HepG2 (cell line): ENCODE results near the gene ATM. TPM values are rescaled to one million over a fixed set of nuclear protein-coding genes. Genes with fewer than 3 reads are reported as not detected.

Source experiments
- ATAC-seq: fragments of 200-7000 bp; cut with Tn5 transposase; 3 replicates; pipeline ENCODE4 v1.9.1; 2020; ENCODE audit warnings: mild to moderate bottlenecking, moderate library complexity
- BruUV-seq: library from RNA; stranded (reverse); fragments of 400-500 nt; replicated peaks from 2 replicates; lab custom pipeline; 2021; lab: Mats Ljungman, UMichigan
- CTCF ChIA-PET: fragments of 300-600 bp; formaldehyde crosslinking; extraction: SDS; loops from one replicate; lab custom pipeline; 2021; ENCODE audit warnings: low total read pairs, inconsistent platforms, low intra/inter-chr PET ratio; lab: Yijun Ruan, JAX
- POLR2A ChIA-PET: fragments of 350-600 bp; sonication (Branson Sonifier 250); formaldehyde crosslinking; loops from one replicate; lab custom pipeline; 2020; ENCODE audit warnings: antibody characterized with exemption, inconsistent platforms; lab: Yijun Ruan, JAX
- DNase-seq: peaks from one replicate; pipeline ENCODE4 v3.0.0-alpha.2; 2015; ENCODE audit warnings: low spot score
- FAIRE-seq: peaks from 3 replicates; lab custom pipeline; 2011; peaks lifted over from hg19 to GRCh38; lab: Jason Lieb, UNC
- H2AFZ ChIP-seq: one replicate; pipeline ENCODE4 v1.6.1; 2011; ENCODE audit warnings: low read length, inconsistent platforms
- H3K27ac ChIP-seq: fragments of 300-600 bp; 3 replicates; pipeline ENCODE4 v1.8.0; 2011; ENCODE audit warnings: mixed run types, mild to moderate bottlenecking, mixed read lengths, low read length, inconsistent platforms; ENCODE audit not compliant: insufficient read depth; ENCODE audit errors: extremely low read length
- H3K27me3 ChIP-seq, 2 experiments: fragments of 200-600 bp in 1 of 2; 2 replicates in 1 of 2; 3 replicates in 1 of 2; pipeline versions ENCODE4 v1.6.0 to v1.8.0; 2011; ENCODE audit warnings: low read length in 2 of 2, mild to moderate bottlenecking in 2 of 2, moderate library complexity in 2 of 2, inconsistent platforms in 1 of 2; ENCODE audit not compliant: insufficient read depth in 2 of 2, control insufficient read depth in 1 of 2
- H3K36me3 ChIP-seq, 2 experiments: fragments of 200-600 bp in 1 of 2; replicated peaks in 1 of 2; 2 replicates in 1 of 2; 3 replicates in 1 of 2; pipeline versions ENCODE4 v1.5.1 to v1.8.0; 2011; ENCODE audit warnings: low read length in 2 of 2, inconsistent platforms in 1 of 2; ENCODE audit not compliant: insufficient read depth in 2 of 2, control insufficient read depth in 1 of 2
- H3K4me1 ChIP-seq: 2 replicates; pipeline ENCODE4 v1.5.1; 2012; ENCODE audit warnings: low read length, inconsistent platforms; ENCODE audit not compliant: insufficient read depth
- H3K4me2 ChIP-seq: 2 replicates; pipeline ENCODE4 v1.6.0; 2011; ENCODE audit warnings: low read depth, low read length, inconsistent platforms
- H3K4me3 ChIP-seq, 3 experiments: fragments of 200-600 bp in 1 of 3; sonication (generic), shearing (Covaris generic) in 1 of 3; replicated peaks in 1 of 3; 2 replicates each; pipeline ENCODE4 v1.5.1; 2011 to 2016; ENCODE audit warnings: low read length in 3 of 3, inconsistent platforms in 2 of 3, low read depth in 2 of 3, mild to moderate bottlenecking in 2 of 3, control low read depth in 1 of 3, mixed read lengths in 1 of 3; ENCODE audit not compliant: insufficient read depth in 1 of 3
- H3K79me2 ChIP-seq: one replicate; pipeline ENCODE4 v1.6.1; 2011; ENCODE audit warnings: low read length, inconsistent platforms; ENCODE audit not compliant: insufficient read depth
- H3K9ac ChIP-seq: 2 replicates; pipeline ENCODE4 v1.6.0; 2011; ENCODE audit warnings: mild to moderate bottlenecking, low read depth, low read length, inconsistent platforms; ENCODE audit not compliant: insufficient read depth
- H3K9me3 ChIP-seq: 2 replicates; pipeline ENCODE4 v1.5.1; 2012; ENCODE audit warnings: mild to moderate bottlenecking, low read length
- H4K20me1 ChIP-seq: 2 replicates; pipeline ENCODE4 v1.6.0; 2011; ENCODE audit warnings: inconsistent platforms, mild to moderate bottlenecking, low read length, moderate library complexity; ENCODE audit not compliant: insufficient read depth
- ATF7 ChIP-seq, 2 experiments: fragments of 450-650 bp in 1 of 2; sonication (generic) in 1 of 2; formaldehyde crosslinking in 1 of 2; IDR thresholded peaks; 2 replicates each; pipeline versions ENCODE4 v1.4.0 to v1.6.1; 2016 to 2020; ENCODE audit warnings: antibody characterized with exemption in 1 of 2, mild to moderate bottlenecking in 1 of 2, missing genetic modification reagents in 1 of 2
- CREB1 ChIP-seq, 2 experiments: fragments of 450-650 bp in 1 of 2; IDR thresholded peaks; 2 replicates each; pipeline ENCODE4 v1.6.1; 2016 to 2017; ENCODE audit warnings: control low read depth in 1 of 2, mild to moderate bottlenecking in 1 of 2, missing compliant biosample characterization in 1 of 2, missing genetic modification characterization in 1 of 2
- KLF6 ChIP-seq: IDR thresholded peaks from 2 replicates; pipeline ENCODE4 v1.8.0; 2016; ENCODE audit warnings: missing biosample characterization, missing genetic modification reagents
- SSRP1 ChIP-seq: IDR thresholded peaks from 2 replicates; pipeline ENCODE4 v1.6.1; 2016; ENCODE audit warnings: control low read depth
- ZNF33A ChIP-seq: sonication (generic); formaldehyde crosslinking; IDR thresholded peaks from 2 replicates; pipeline ENCODE4 v1.5.1; 2020; ENCODE audit warnings: missing genetic modification reagents, mild to moderate bottlenecking, moderate library complexity, borderline replicate concordance
- ZNF33B ChIP-seq: sonication (generic); formaldehyde crosslinking; IDR thresholded peaks from 2 replicates; pipeline ENCODE4 v1.5.1; 2020; ENCODE audit warnings: mild to moderate bottlenecking, missing genetic modification reagents
- WGBS: methylation state at CpG from one replicate; pipeline ENCODE4 v1.1.6; 2017; ENCODE audit warnings: low lambda C conversion rate; 5-methylcytosine and 5-hydroxymethylcytosine counted together
- in situ Hi-C: cut with HindIII; loops from 2 replicates; pipeline ENCODE4 v1.10.0; 2017; ENCODE audit warnings: low pct_unique_long_range_greater_than_20kb; ENCODE audit not compliant: extremely low pct_ligation_motif_present
- intact Hi-C: fragments of 100-400 bp; cut with micrococcal nuclease; formaldehyde crosslinking; loops from one replicate; pipeline ENCODE4 v1.10.0; 2022; ENCODE audit not compliant: unreplicated experiment
- polyA plus RNA-seq, 8 experiments: library from polyadenylated mRNA; depleted of rRNA in 3 of 8; stranded (reverse) in 7 of 8; unstranded in 1 of 8; fragments of >200 nt; fragmentation: Illumina TruSeq in 4 of 8; extraction: Trizol in 4 of 8; gene quantifications; 2 replicates each; pipeline versions ENCODE4 v1.2.1 to v1.2.3, GENCODE V29; 2011 to 2016; ENCODE audit warnings: low read depth in 4 of 8, missing spikeins in 1 of 8, mixed read lengths in 1 of 8; ENCODE audit not compliant: insufficient read depth in 1 of 8
- total RNA-seq, 5 experiments: library from RNA; depleted of rRNA; stranded (reverse); fragments of >200 nt; fragmentation: Illumina TruSeq; extraction: Trizol; gene quantifications; 2 replicates each; pipeline ENCODE4 v1.2.3, GENCODE V29; 2016; ENCODE audit warnings: low read depth in 1 of 5
- TF ChIP-seq, protein P1 (sequence below): sonication (generic); formaldehyde crosslinking; conservative IDR thresholded peaks from 2 replicates; pipeline ENCODE4 v1.8.0; 2022; ENCODE audit warnings: low read depth, missing genetic modification reagents

ATM gene
- total and polyA plus RNA-seq, 2 of the 13 experiments (the other 11 are each of a cell fraction or from before 2014, with no cell fraction given): 40.0 to 71.6 TPM

DNA sequence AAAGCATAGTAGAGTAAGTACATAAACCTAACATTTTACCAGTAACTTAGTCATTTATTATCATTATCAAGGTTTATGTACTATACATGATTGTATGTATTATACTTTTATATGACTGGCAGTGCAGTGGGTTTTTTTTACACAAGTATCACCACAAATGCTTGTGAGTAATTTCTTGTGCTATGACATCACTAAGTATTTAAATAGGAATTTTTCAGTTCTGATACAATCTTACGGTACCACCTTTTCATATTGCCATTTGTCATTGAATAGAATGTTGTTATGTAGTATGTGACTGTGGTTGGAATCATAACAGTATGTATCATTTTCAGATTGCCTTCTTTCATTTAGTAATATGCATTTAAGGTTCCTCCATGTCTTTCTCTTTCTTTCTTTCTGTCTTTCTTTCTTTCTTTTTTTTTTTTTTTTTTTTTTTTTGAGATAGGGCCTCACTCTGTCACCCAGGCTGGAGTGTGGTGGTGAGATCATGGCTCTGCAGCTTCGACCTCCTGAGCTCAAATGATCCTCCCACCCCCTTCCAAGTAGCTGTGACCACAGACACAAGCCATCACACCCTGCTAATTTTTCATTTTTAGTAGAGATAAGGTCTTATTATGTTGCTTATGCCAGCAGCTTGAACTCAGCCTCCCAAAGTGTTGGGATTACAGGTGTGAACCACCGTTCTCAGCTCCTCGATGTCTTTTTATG lies 18.6 kb downstream of the ATM start:
- no peak for FAIRE-seq
- no peaks in the 10 kb centered on the region for H4K20me1 ChIP-seq
- WGBS: 97% methylated on average over 4 of the region's 4 CpGs
- H3K27me3 ChIP-seq: no peaks in the 10 kb centered on the region
- no peaks in the 10 kb centered on the region for H3K79me2 ChIP-seq
- in situ Hi-C loops: no loop called here
- ChIA-PET CTCF (no interaction called here), POLR2A (interaction anchor here (1.0 kb wide), 1 partner anchor 19 kb away, joined by 5 read pairs; the partner anchor contains the start of genes ATM and NPAT)
- peaks cover 5 to 28% of the 10 kb centered on the region in 2 experiments; a peak in 4 of 5 replicates for H3K36me3 ChIP-seq
- H3K4me1 ChIP-seq: peaks cover 19% of the 10 kb centered on the region
- TF ChIP-seq KLF6: no peak
- TF ChIP-seq ZNF33A (CRISPR knock-in tag): no peak
- TF ChIP-seq ATF7 (IDR thresholded peaks at IDR 0.05): peak; percentile 45; the same call in 1 of the 2 replicates
- TF ChIP-seq ATF7 (CRISPR knock-in tag; IDR thresholded peaks at IDR 0.05): no peak
- no peak for TF ChIP-seq ZNF33B (CRISPR knock-in tag)
- no peak for TF ChIP-seq SSRP1
- TF ChIP-seq, protein P1, sequence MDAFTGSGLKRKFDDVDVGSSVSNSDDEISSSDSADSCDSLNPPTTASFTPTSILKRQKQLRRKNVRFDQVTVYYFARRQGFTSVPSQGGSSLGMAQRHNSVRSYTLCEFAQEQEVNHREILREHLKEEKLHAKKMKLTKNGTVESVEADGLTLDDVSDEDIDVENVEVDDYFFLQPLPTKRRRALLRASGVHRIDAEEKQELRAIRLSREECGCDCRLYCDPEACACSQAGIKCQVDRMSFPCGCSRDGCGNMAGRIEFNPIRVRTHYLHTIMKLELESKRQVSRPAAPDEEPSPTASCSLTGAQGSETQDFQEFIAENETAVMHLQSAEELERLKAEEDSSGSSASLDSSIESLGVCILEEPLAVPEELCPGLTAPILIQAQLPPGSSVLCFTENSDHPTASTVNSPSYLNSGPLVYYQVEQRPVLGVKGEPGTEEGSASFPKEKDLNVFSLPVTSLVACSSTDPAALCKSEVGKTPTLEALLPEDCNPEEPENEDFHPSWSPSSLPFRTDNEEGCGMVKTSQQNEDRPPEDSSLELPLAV: no peak
- TF ChIP-seq CREB1 (IDR thresholded peaks at IDR 0.05): peak; percentile 56
- TF ChIP-seq CREB1 (CRISPR knock-in tag; IDR thresholded peaks at IDR 0.05): no peak
- no TSS peak for BruUV-seq
- no peaks in the 10 kb centered on the region for H3K9me3 ChIP-seq
- H3K27ac ChIP-seq: no peak overlapping the region
- H3K9ac ChIP-seq: no peak overlapping the region
- intact Hi-C loops: no loop called here
- ATAC-seq: no peak
- no peak overlapping the region for H2AFZ ChIP-seq
- no peak overlapping the region for H3K4me2 ChIP-seq
- no peak for DNase-seq
- H3K4me3 ChIP-seq: no peak overlapping the region
